Adrenal gland (tissue), 12 donors: ENCODE measurements around the gene ARL15. TPM values are rescaled to one million over a fixed set of nuclear protein-coding genes. Genes with fewer than 3 reads are reported as not detected.

Experiments
- DNase-seq, 7 donors: peaks; one replicate each; pipeline ENCODE4 v3.0.0-alpha.2; 2019 to 2020
- H3K27ac ChIP-seq, 5 donors: fragments of 200-600 bp; sonication (generic) in 4 of 5; 1 replicate in 3 of 5; 2 replicates in 2 of 5; pipeline versions ENCODE4 v1.5.1 to v1.8.0; 2016 to 2020; ENCODE audit warnings: mild to moderate bottlenecking in 1 of 5
- H3K27me3 ChIP-seq: fragments of 200-600 bp; 2 replicates; pipeline ENCODE4 v1.8.0; 2021
- H3K36me3 ChIP-seq, 2 donors: fragments of 200-600 bp; replicated peaks in 1 of 2; 1 replicate in 1 of 2; 2 replicates in 1 of 2; pipeline versions ENCODE4 v1.5.1 to v1.8.0; 2018 to 2022
- H3K4me1 ChIP-seq, 2 donors: fragments of 200-600 bp; replicated peaks in 1 of 2; 1 replicate in 1 of 2; 2 replicates in 1 of 2; pipeline versions ENCODE4 v1.5.1 to v1.8.0; 2018 to 2021
- H3K4me3 ChIP-seq, 4 donors: fragments of 200-600 bp; sonication (generic) in 3 of 4; one replicate each; pipeline ENCODE4 v1.5.1; 2016 to 2018
- H3K9me3 ChIP-seq, 3 donors: fragments of 200-600 bp; sonication (generic) in 1 of 3; replicated peaks in 1 of 3; 1 replicate in 2 of 3; 2 replicates in 1 of 3; pipeline versions ENCODE4 v1.5.1 to v1.8.0; 2016 to 2021
- POLR2A ChIP-seq, 2 donors: fragments of 450-650 bp; IDR thresholded peaks; one replicate each; pipeline ENCODE4 v1.6.1; 2017; ENCODE audit warnings: antibody characterized with exemption in 2 of 2, mild to moderate bottlenecking in 2 of 2, moderate library complexity in 1 of 2
- WGBS, 4 donors: extraction: QIAGEN DNeasy Blood & Tissue Kit in 2 of 4; methylation state at CpG; one replicate each; pipeline versions ENCODE4 v1.1.5 to v1.1.7; 2013 to 2017; 5-methylcytosine and 5-hydroxymethylcytosine counted together
- intact Hi-C, 2 donors: fragments of 100-400 bp; cut with DNase I; formaldehyde crosslinking; loops; one replicate each; pipeline versions ENCODE4 v1.14.1 to v1.15.0; 2022 to 2023
- polyA plus RNA-seq, 3 donors: library from polyadenylated mRNA; stranded (reverse); fragments of 200-250 nt in 2 of 3; fragments of 350-450 nt in 1 of 3; fragmentation: Illumina TruSeq in 1 of 3; extraction: RNeasy Lipid Tissue Mini Kit (QIAGEN cat#74804) in 1 of 3; gene quantifications; one replicate each; pipeline ENCODE4 v1.2.3, GENCODE V29; 2013 to 2014
- total RNA-seq, 9 donors: library from RNA; depleted of rRNA in 4 of 9; stranded (reverse); fragments of >200 nt in 4 of 9; fragments of 120-200 nt in 1 of 9; fragmentation: NEBNext Ultra II Directional in 1 of 9; extraction: Animal tissue kit (Norgen Biotek cat#: 25700) in 1 of 9; gene quantifications; one replicate each; pipeline versions ENCODE4 v1.1.0 to v1.2.4, GENCODE V29; 2013 to 2023
- TF ChIP-seq, protein P1 (sequence below), 6 experiments: fragments of 450-650 bp in 4 of 6; fragments of 200-600 bp in 2 of 6; sonication (generic) in 1 of 6; IDR thresholded peaks; 1 replicate in 5 of 6; 2 replicates in 1 of 6; pipeline versions ENCODE4 v1.5.1 to v1.8.0; 2016 to 2021; ENCODE audit warnings: antibody characterized with exemption in 6 of 6, mild to moderate bottlenecking in 2 of 6, moderate library complexity in 1 of 6
- donor health status: healthy with polysubstance abuse.
- donor health status: Bipolar disorder and iron deficiency.
- donor health status: DM: yes; HTN: yes; CAD: no.
- donor health status: DM: no; HTN: no; CAD: no.
- donor health status: DM: no; HTN: no; CAD: no.
- donor health status: DM: yes; HTN: yes; CAD: no.

Gene ARL15
- total and polyA plus RNA-seq, 12 donors, result 12.1 to 85.6 (median 38.9) TPM

GRCh38 chr5:54227109-54227508, 83.3 kb downstream of the ARL15 start:
- no peaks in the 10 kb centered on the region for H3K27me3 ChIP-seq
- TF ChIP-seq, protein P1, sequence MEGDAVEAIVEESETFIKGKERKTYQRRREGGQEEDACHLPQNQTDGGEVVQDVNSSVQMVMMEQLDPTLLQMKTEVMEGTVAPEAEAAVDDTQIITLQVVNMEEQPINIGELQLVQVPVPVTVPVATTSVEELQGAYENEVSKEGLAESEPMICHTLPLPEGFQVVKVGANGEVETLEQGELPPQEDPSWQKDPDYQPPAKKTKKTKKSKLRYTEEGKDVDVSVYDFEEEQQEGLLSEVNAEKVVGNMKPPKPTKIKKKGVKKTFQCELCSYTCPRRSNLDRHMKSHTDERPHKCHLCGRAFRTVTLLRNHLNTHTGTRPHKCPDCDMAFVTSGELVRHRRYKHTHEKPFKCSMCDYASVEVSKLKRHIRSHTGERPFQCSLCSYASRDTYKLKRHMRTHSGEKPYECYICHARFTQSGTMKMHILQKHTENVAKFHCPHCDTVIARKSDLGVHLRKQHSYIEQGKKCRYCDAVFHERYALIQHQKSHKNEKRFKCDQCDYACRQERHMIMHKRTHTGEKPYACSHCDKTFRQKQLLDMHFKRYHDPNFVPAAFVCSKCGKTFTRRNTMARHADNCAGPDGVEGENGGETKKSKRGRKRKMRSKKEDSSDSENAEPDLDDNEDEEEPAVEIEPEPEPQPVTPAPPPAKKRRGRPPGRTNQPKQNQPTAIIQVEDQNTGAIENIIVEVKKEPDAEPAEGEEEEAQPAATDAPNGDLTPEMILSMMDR (IDR thresholded peaks at IDR 0.05), result no peak
- TF ChIP-seq POLR2A (IDR thresholded peaks at IDR 0.05), result no peak
- DNase-seq, result no peak
- 91 to 94% (median 92%) methylated on average over 3 of the region's 3 CpGs for WGBS, 4 donors
- no peak overlapping the region for H3K4me3 ChIP-seq
- intact Hi-C loops, result loop anchor here in 1 of 2 donors (5.0 kb wide), 1 partner anchor 745 kb away; the partner anchor contains the start of gene FST
- no peak overlapping the region for H3K27ac ChIP-seq
- H3K4me1 ChIP-seq, result peaks cover 0 to 3% of the 10 kb centered on the region in 2 donors
- no peaks in the 10 kb centered on the region for H3K36me3 ChIP-seq
- H3K9me3 ChIP-seq, result no peaks in the 10 kb centered on the region

GRCh38 chr5:54226215-54226614, 84.2 kb downstream of the ARL15 start:
- 82 to 89% (median 84%) methylated on average over 5 of the region's 5 CpGs for WGBS, 4 donors
- no peak for TF ChIP-seq POLR2A (IDR thresholded peaks at IDR 0.05)
- TF ChIP-seq, protein P1 (IDR thresholded peaks at IDR 0.05), result no peak
- Histone ChIP-seq H3K9me3 (no peaks in the 10 kb centered on the region), H3K4me1 (peaks cover 0 to 3% of the 10 kb centered on the region in 2 donors), H3K27ac (no peak overlapping the region), H3K4me3 (no peak overlapping the region), H3K36me3 (no peaks in the 10 kb centered on the region), H3K27me3 (no peaks in the 10 kb centered on the region)
- intact Hi-C loops, result loop anchor here in 1 of 2 donors (5.0 kb wide), 1 partner anchor 744 kb away; the partner anchor contains the start of gene FST
- no peak for DNase-seq

DNA sequence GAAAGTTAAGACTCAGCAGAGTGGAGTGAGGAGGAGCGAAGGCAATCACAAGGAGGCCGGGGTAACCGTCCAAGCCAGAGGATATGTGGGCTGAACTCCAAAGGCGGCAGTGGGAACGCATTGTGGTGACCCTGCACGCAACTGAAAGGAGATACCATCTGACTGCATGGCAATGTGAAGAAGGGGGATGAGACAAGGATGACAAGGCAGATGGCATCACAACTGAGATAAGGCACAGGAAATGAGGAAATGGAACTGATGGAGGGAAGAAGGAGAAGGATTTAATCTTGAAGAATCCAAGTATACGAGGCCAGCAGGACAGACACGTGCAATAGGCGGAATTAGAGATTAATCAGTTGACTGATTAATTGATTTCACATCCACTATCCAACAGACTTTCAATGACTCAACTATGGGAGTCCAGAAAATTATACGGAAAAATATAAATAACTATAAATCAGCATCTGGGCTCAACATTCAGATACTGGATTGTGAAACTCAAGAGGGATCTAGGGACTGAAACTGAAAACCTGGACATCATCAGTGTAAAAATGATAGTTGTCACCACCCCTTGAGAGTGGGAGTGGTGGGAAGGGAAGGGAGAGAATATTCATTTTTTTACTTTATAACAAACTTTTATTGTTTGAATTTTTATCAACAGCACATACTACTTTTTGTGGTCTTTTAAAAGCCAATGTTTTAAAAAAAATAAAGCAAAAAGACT, 86.1 kb downstream of the ARL15 start:
- no peak overlapping the region for H3K27ac ChIP-seq

GRCh38 chr5:54222336-54222735, 88.0 kb downstream of the ARL15 start:
- Histone ChIP-seq H3K36me3 (no peaks in the 10 kb centered on the region), H3K4me1 (no peaks in the 10 kb centered on the region), H3K27ac (no peak overlapping the region), H3K9me3 (no peaks in the 10 kb centered on the region), H3K27me3 (no peaks in the 10 kb centered on the region), H3K4me3 (no peak overlapping the region)
- intact Hi-C loops, result no loop called here
- 77 to 83% (median 83%) methylated on average over 4 of the region's 4 CpGs for WGBS, 4 donors
- TF ChIP-seq, protein P1 (IDR thresholded peaks at IDR 0.05), result no peak
- TF ChIP-seq POLR2A (IDR thresholded peaks at IDR 0.05), result no peak
- DNase-seq, result no peak

More for the DNA sequence above, 86.1 kb downstream of the ARL15 start:
- H3K9me3 ChIP-seq, result no peaks in the 10 kb centered on the region
- no peak overlapping the region for H3K4me3 ChIP-seq
- H3K27me3 ChIP-seq, result no peaks in the 10 kb centered on the region
- WGBS, 4 donors, result 78 to 88% (median 85%) methylated on average over 10 of the region's 10 CpGs
- no peaks in the 10 kb centered on the region for H3K36me3 ChIP-seq
- intact Hi-C loops, result no loop called here
- DNase-seq, result no peak
- no peak for TF ChIP-seq POLR2A (IDR thresholded peaks at IDR 0.05)
- TF ChIP-seq, protein P1 (IDR thresholded peaks at IDR 0.05), result no peak
- peaks cover 0 to under 1% of the 10 kb centered on the region in 2 donors for H3K4me1 ChIP-seq
